WTC11 (cell line): ENCODE measurements around the gene SHROOM1. TPM values are rescaled to one million over a fixed set of nuclear protein-coding genes. Genes with fewer than 3 reads are reported as not detected.
A peak's percentile ranks its signal among the peaks of the same experiment; 100 is the strongest.

ENCODE experiments used
- ATAC-seq: fragments of 200-7000 bp; cut with Tn5 transposase; 2 replicates; pipeline ENCODE4 v1.10.0; 2021; ENCODE audit warnings: mild to moderate bottlenecking, moderate library complexity
- CTCF ChIA-PET: fragments of 300-600 bp; sonication (Branson Sonifier 250); formaldehyde crosslinking; loops from one replicate; lab custom pipeline; 2021; ENCODE audit warnings: antibody characterized with exemption; lab: Charles Lee
- POLR2A ChIA-PET: fragments of 350-600 bp; sonication (Branson Sonifier 250); formaldehyde crosslinking; loops from one replicate; lab custom pipeline; 2021; ENCODE audit warnings: antibody characterized with exemption; lab: Charles Lee
- DNase-seq: peaks from one replicate; pipeline ENCODE4 v3.0.0; 2021; ENCODE audit warnings: low spot score
- H3K27ac Mint-ChIP-seq: 2 replicates; pipeline ENCODE4 v1.8.0; 2021; ENCODE audit warnings: mixed read lengths
- H3K27me3 Mint-ChIP-seq: 2 replicates; pipeline ENCODE4 v1.8.0; 2021; ENCODE audit warnings: low read depth, mild to moderate bottlenecking, moderate library complexity, mixed read lengths
- H3K36me3 Mint-ChIP-seq: 2 replicates; pipeline ENCODE4 v1.8.0; 2021; ENCODE audit warnings: mixed read lengths
- H3K4me1 Mint-ChIP-seq: 2 replicates; pipeline ENCODE4 v1.8.0; 2022; ENCODE audit warnings: mixed read lengths
- H3K4me3 Mint-ChIP-seq: 2 replicates; pipeline ENCODE4 v1.8.0; 2021; ENCODE audit warnings: mild to moderate bottlenecking, moderate library complexity, mixed read lengths
- H3K9me3 Mint-ChIP-seq: 2 replicates; pipeline ENCODE4 v1.8.0; 2021; ENCODE audit warnings: mixed read lengths
- AR ChIP-seq: fragments of 250-450 bp; sonication (Bioruptor Pico); IDR thresholded peaks from 2 replicates; pipeline ENCODE4 v1.9.0; 2021; ENCODE audit warnings: mild to moderate bottlenecking
- ATF1 ChIP-seq: sonication (generic); formaldehyde crosslinking; IDR thresholded peaks from 2 replicates; pipeline ENCODE4 v1.8.1; 2023; ENCODE audit warnings: mild to moderate bottlenecking, moderate library complexity, missing genetic modification reagents
- CBFB ChIP-seq: sonication (generic); formaldehyde crosslinking; IDR thresholded peaks from 2 replicates; pipeline ENCODE4 v1.8.1; 2022; ENCODE audit warnings: mild to moderate bottlenecking, low read depth, missing genetic modification reagents
- CREB1 ChIP-seq: sonication (generic); formaldehyde crosslinking; IDR thresholded peaks from 2 replicates; pipeline ENCODE4 v1.8.0; 2023; ENCODE audit warnings: mild to moderate bottlenecking, missing genetic modification reagents
- CTCF ChIP-seq: fragments of 200-600 bp; IDR thresholded peaks from 2 replicates; pipeline ENCODE4 v1.8.0; 2022; ENCODE audit warnings: antibody characterized with exemption
- E2F5 ChIP-seq: sonication (generic); formaldehyde crosslinking; IDR thresholded peaks from 2 replicates; pipeline ENCODE4 v1.8.1; 2022; ENCODE audit warnings: mild to moderate bottlenecking, moderate library complexity, missing genetic modification reagents
- GABPB1 ChIP-seq: sonication (generic); formaldehyde crosslinking; IDR thresholded peaks from 2 replicates; pipeline ENCODE4 v1.8.1; 2023; ENCODE audit warnings: mild to moderate bottlenecking, missing genetic modification reagents
- GTF2I ChIP-seq: fragments of 250-450 bp; sonication (Bioruptor Pico); conservative IDR thresholded peaks from 2 replicates; pipeline ENCODE4 v1.4.0; 2021; ENCODE audit warnings: mild to moderate bottlenecking
- JAZF1 ChIP-seq: fragments of 250-450 bp; sonication (Bioruptor Pico); IDR thresholded peaks from 2 replicates; pipeline ENCODE4 v1.9.0; 2021; ENCODE audit warnings: moderate library complexity, mild to moderate bottlenecking, inconsistent platforms
- JUN ChIP-seq: sonication (generic); formaldehyde crosslinking; IDR thresholded peaks from 2 replicates; pipeline ENCODE4 v1.8.0; 2023; ENCODE audit warnings: mild to moderate bottlenecking, missing genetic modification reagents
- NR1H2 ChIP-seq: sonication (generic); formaldehyde crosslinking; IDR thresholded peaks from 2 replicates; pipeline ENCODE4 v1.9.0; 2021; ENCODE audit warnings: mild to moderate bottlenecking, moderate library complexity, missing genetic modification reagents
- RORB ChIP-seq: fragments of 250-450 bp; sonication (Bioruptor Pico); IDR thresholded peaks from 2 replicates; pipeline ENCODE4 v1.9.0; 2021; ENCODE audit warnings: mild to moderate bottlenecking
- SMAD3 ChIP-seq: sonication (generic); formaldehyde crosslinking; IDR thresholded peaks from 2 replicates; pipeline ENCODE4 v1.8.0; 2022; ENCODE audit warnings: missing genetic modification reagents, mild to moderate bottlenecking, borderline replicate concordance
- SOX15 ChIP-seq: fragments of 250-450 bp; sonication (Bioruptor Pico); IDR thresholded peaks from 2 replicates; pipeline ENCODE4 v1.9.0; 2021; ENCODE audit warnings: mild to moderate bottlenecking
- ZNF121 ChIP-seq: sonication (generic); formaldehyde crosslinking; IDR thresholded peaks from 2 replicates; pipeline ENCODE4 v1.8.0; 2023; ENCODE audit warnings: missing genetic modification reagents
- ZNF219 ChIP-seq: sonication (generic); formaldehyde crosslinking; IDR thresholded peaks from 2 replicates; pipeline ENCODE4 v1.8.0; 2023; ENCODE audit warnings: missing genetic modification reagents, mild to moderate bottlenecking, borderline replicate concordance
- ZNF317 ChIP-seq: sonication (generic); formaldehyde crosslinking; IDR thresholded peaks from 2 replicates; pipeline ENCODE4 v1.8.1; 2023; ENCODE audit warnings: low read depth, mild to moderate bottlenecking, moderate library complexity, missing genetic modification reagents, borderline replicate concordance
- total RNA-seq: library from RNA; stranded (reverse); gene quantifications from 3 replicates; pipeline ENCODE4 v1.2.3, GENCODE V29; 2021
- TF ChIP-seq, protein P1 (sequence below): sonication (generic); formaldehyde crosslinking; IDR thresholded peaks from 2 replicates; pipeline ENCODE4 v1.8.1; 2023; ENCODE audit warnings: mild to moderate bottlenecking, missing genetic modification reagents, moderate library complexity
- TF ChIP-seq, protein P2 (sequence below): sonication (generic); formaldehyde crosslinking; IDR thresholded peaks from 2 replicates; pipeline ENCODE4 v1.8.0; 2022; ENCODE audit warnings: mild to moderate bottlenecking, missing genetic modification reagents

SHROOM1 gene
- total RNA-seq, 1 experiment from 2014 or later: 8.1 TPM

DNA sequence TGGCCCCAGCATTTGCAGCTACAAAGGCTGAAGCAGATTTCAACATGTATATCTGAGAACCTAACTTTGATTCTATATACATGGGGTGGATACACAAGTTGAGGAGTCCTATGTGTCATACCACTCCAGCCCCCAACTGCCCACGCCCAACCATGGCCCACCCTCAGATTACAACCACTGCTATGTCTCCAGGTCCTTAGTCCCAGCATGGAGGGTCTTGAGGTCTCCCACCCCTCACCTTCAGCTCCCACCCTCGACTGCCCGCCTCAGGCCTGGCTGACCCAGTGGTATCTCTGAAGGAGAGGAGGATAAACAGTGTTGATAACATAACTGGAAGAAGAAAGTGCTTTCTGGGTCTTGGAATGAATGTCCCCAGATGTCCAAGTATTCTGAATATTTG is 9.1 kb downstream of the SHROOM1 start:
- ChIA-PET CTCF (interaction anchor here (1.7 to 5.3 kb wide), 5 partner anchors 8 to 73 kb away, joined by 10 to 101 read pairs (median 50); partner anchors contain the start of genes CCNI2 and SOWAHA), POLR2A (no interaction called here)
- no peak for ATAC-seq
- no peak for DNase-seq
- no peaks in the 10 kb centered on the region for H3K9me3 Mint-ChIP-seq
- H3K4me3 Mint-ChIP-seq: no peak overlapping the region
- peaks cover 20% of the 10 kb centered on the region for H3K4me1 Mint-ChIP-seq
- peaks cover 61% of the 10 kb centered on the region for H3K27me3 Mint-ChIP-seq
- TF ChIP-seq E2F5 (CRISPR knock-in tag): no peak
- no peak for TF ChIP-seq SMAD3 (CRISPR knock-in tag)
- TF ChIP-seq JAZF1 (CRISPR knock-in tag): no peak
- no peak for TF ChIP-seq CBFB (CRISPR knock-in tag)
- no peak for TF ChIP-seq JUN (CRISPR knock-in tag)
- no peak for TF ChIP-seq ATF1 (CRISPR knock-in tag)
- no peak for TF ChIP-seq AR (CRISPR knock-in tag)
- TF ChIP-seq, protein P1, sequence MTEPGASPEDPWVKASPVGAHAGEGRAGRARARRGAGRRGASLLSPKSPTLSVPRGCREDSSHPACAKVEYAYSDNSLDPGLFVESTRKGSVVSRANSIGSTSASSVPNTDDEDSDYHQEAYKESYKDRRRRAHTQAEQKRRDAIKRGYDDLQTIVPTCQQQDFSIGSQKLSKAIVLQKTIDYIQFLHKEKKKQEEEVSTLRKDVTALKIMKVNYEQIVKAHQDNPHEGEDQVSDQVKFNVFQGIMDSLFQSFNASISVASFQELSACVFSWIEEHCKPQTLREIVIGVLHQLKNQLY: no peak
- TF ChIP-seq GABPB1 (CRISPR knock-in tag): no peak
- no peak for TF ChIP-seq ZNF317 (CRISPR knock-in tag)
- no peak for TF ChIP-seq ZNF121
- TF ChIP-seq, protein P2, sequence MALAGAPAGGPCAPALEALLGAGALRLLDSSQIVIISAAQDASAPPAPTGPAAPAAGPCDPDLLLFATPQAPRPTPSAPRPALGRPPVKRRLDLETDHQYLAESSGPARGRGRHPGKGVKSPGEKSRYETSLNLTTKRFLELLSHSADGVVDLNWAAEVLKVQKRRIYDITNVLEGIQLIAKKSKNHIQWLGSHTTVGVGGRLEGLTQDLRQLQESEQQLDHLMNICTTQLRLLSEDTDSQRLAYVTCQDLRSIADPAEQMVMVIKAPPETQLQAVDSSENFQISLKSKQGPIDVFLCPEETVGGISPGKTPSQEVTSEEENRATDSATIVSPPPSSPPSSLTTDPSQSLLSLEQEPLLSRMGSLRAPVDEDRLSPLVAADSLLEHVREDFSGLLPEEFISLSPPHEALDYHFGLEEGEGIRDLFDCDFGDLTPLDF (CRISPR knock-in tag): no peak
- TF ChIP-seq CREB1 (CRISPR knock-in tag): no peak
- TF ChIP-seq SOX15 (CRISPR knock-in tag): no peak
- no peak for TF ChIP-seq RORB (CRISPR knock-in tag)
- TF ChIP-seq NR1H2 (CRISPR knock-in tag): no peak
- no peak overlapping the region for H3K27ac Mint-ChIP-seq
- no peaks in the 10 kb centered on the region for H3K36me3 Mint-ChIP-seq

- H3K27ac Mint-ChIP-seq: no peak overlapping the region
- TF ChIP-seq ZNF219 (CRISPR knock-in tag) (no peak), GTF2I (0 out of 2 replicates have a peak, but pooled peaks have one; percentile 50), CTCF (peak; percentile 98)
- H3K9me3 Mint-ChIP-seq: no peaks in the 10 kb centered on the region
- peak; percentile 55 for ATAC-seq
- peaks cover 18% of the 10 kb centered on the region for H3K4me1 Mint-ChIP-seq
- H3K4me3 Mint-ChIP-seq: no peak overlapping the region
- no peaks in the 10 kb centered on the region for H3K36me3 Mint-ChIP-seq
- ChIA-PET CTCF (interaction anchor here (0.6 to 5.3 kb wide), 54 partner anchors 9 to 841 kb away, joined by 3 to 101 read pairs (median 5); partner anchors contain the start of genes CCNI2, GDF9, HSPA4 and KIF3A), POLR2A (interaction anchor here (0.6 to 1.2 kb wide), 6 partner anchors 13 to 143 kb away, joined by 3 to 5 read pairs (median 4); partner anchors contain the start of genes CCNI2, GDF9 and UQCRQ)
- DNase-seq: peak; percentile 97
- peaks cover 66% of the 10 kb centered on the region for H3K27me3 Mint-ChIP-seq
Measured at GRCh38 chr5:132820162-132820754, 10.2 kb downstream of the SHROOM1 start.
